BLaER1 treated with 17β-estradiol and CSF1 and Interleukin-3, amounts not matched to agents 10 nM and 100 nM (cell line): ENCODE results near the gene PRRT4.
A peak's percentile ranks its signal among the peaks of the same experiment; 100 is the strongest.

Experiments used
- H3K27ac ChIP-seq, 11 experiments: shearing (Covaris generic); formaldehyde crosslinking; 2 replicates each; pipeline ENCODE4 v1.8.1; 2022
- H3K27me3 ChIP-seq, 11 experiments: shearing (Covaris generic); formaldehyde crosslinking; 2 replicates each; pipeline ENCODE4 v1.8.1; 2022
- H3K36me3 ChIP-seq, 11 experiments: shearing (Covaris generic); formaldehyde crosslinking; 2 replicates each; pipeline ENCODE4 v1.8.1; 2022
- H3K4me1 ChIP-seq, 10 experiments: shearing (Covaris generic); formaldehyde crosslinking; 2 replicates each; pipeline ENCODE4 v1.8.1; 2022
- H3K4me2 ChIP-seq, 11 experiments: shearing (Covaris generic); formaldehyde crosslinking; 2 replicates each; pipeline ENCODE4 v1.8.1; 2022
- H3K4me3 ChIP-seq, 10 experiments: shearing (Covaris generic); formaldehyde crosslinking; 2 replicates each; pipeline ENCODE4 v1.8.1; 2022
- H3K9ac ChIP-seq, 11 experiments: shearing (Covaris generic); formaldehyde crosslinking; 2 replicates each; pipeline ENCODE4 v1.8.1; 2022
- H3K9me3 ChIP-seq, 11 experiments: shearing (Covaris generic); formaldehyde crosslinking; replicated peaks in 1 of 11; 2 replicates each; pipeline ENCODE4 v1.8.1; 2022
- H4K20me1 ChIP-seq, 11 experiments: shearing (Covaris generic); formaldehyde crosslinking; 2 replicates each; pipeline ENCODE4 v1.8.1; 2022
- Cebpa-rat ChIP-seq, 11 experiments: shearing (Covaris generic); IDR thresholded peaks; 2 replicates each; pipeline ENCODE4 v1.8.1; 2022

The PRRT4 gene

GRCh38 chr7:128335730-128336129 lies 25.8 kb downstream of the PRRT4 start:
- Histone ChIP-seq H3K27ac (no peak overlapping the region), H3K9ac (no peak overlapping the region), H3K9me3 (no peaks in the 10 kb centered on the region), H3K4me3 (no peak overlapping the region), H3K4me1 (peaks cover 0 to 4% (median 0%) of the 10 kb centered on the region in 10 experiments; a peak in 3 of 20 replicates), H3K36me3 (peaks cover 89 to 100% (median 100%) of the 10 kb centered on the region in 11 experiments), H4K20me1 (peaks cover 0 to 69% (median 24%) of the 10 kb centered on the region in 11 experiments; a peak in 16 of 22 replicates), H3K27me3 (no peaks in the 10 kb centered on the region), H3K4me2 (no peak overlapping the region)
- TF ChIP-seq Cebpa-rat (IDR thresholded peaks at IDR 0.05), result no peak

- Histone ChIP-seq H3K9me3 (no peaks in the 10 kb centered on the region), H3K4me3 (no peak overlapping the region), H3K4me1 (peaks cover 20 to 28% (median 26%) of the 10 kb centered on the region in 10 experiments; a peak in 19 of 20 replicates), H3K36me3 (peaks cover 93 to 100% (median 98%) of the 10 kb centered on the region in 11 experiments), H3K9ac (no peak overlapping the region), H3K4me2 (no peak overlapping the region), H3K27ac (no peak overlapping the region), H4K20me1 (peaks cover 0 to 57% (median 6%) of the 10 kb centered on the region in 11 experiments; a peak in 11 of 22 replicates), H3K27me3 (no peaks in the 10 kb centered on the region)
- TF ChIP-seq Cebpa-rat (IDR thresholded peaks at IDR 0.05), result no peak
These were observed 37.2 kb downstream of the PRRT4 start for GRCh38 chr7:128324368-128324680.

- H3K9me3 ChIP-seq, result no peaks in the 10 kb centered on the region
- no peak overlapping the region for H3K9ac ChIP-seq
- H3K27ac ChIP-seq, result no peak overlapping the region
- no peak overlapping the region for H3K4me3 ChIP-seq
- H3K4me2 ChIP-seq, result no peak overlapping the region
- no peaks in the 10 kb centered on the region for H3K27me3 ChIP-seq
- H4K20me1 ChIP-seq, result peaks cover 0 to 57% (median 6%) of the 10 kb centered on the region in 11 experiments; a peak in 11 of 22 replicates
- peaks cover 93 to 100% (median 98%) of the 10 kb centered on the region in 11 experiments for H3K36me3 ChIP-seq
- TF ChIP-seq Cebpa-rat (IDR thresholded peaks at IDR 0.05), result no peak
- peaks cover 20 to 34% (median 32%) of the 10 kb centered on the region in 10 experiments; a peak in 19 of 20 replicates for H3K4me1 ChIP-seq
These were observed 37.8 kb downstream of the PRRT4 start for GRCh38 chr7:128323459-128324367.

GRCh38 chr7:128323040-128323439 lies 38.5 kb downstream of the PRRT4 start:
- Histone ChIP-seq H3K4me3 (no peak overlapping the region), H3K4me2 (no peak overlapping the region), H3K27me3 (no peaks in the 10 kb centered on the region), H3K4me1 (peaks cover 20 to 38% (median 34%) of the 10 kb centered on the region in 10 experiments; a peak in 19 of 20 replicates), H3K9me3 (no peaks in the 10 kb centered on the region), H3K27ac (no peak overlapping the region), H3K36me3 (peaks cover 93 to 100% (median 98%) of the 10 kb centered on the region in 11 experiments), H4K20me1 (peaks cover 0 to 61% (median 6%) of the 10 kb centered on the region in 11 experiments; a peak in 11 of 22 replicates), H3K9ac (no peak overlapping the region)
- TF ChIP-seq Cebpa-rat (IDR thresholded peaks at IDR 0.05), result no peak

GRCh38 chr7:128322040-128322643 lies 39.3 kb downstream of the PRRT4 start:
- Histone ChIP-seq H3K27ac (peak overlapping the region in 3 of 11 experiments; percentile 37 to 62 (median 54); a peak in 3 of 22 replicates), H3K4me2 (peak overlapping the region in 5 of 11 experiments; percentile 49 to 65 (median 55); a peak in 3 of 22 replicates), H3K9me3 (no peaks in the 10 kb centered on the region), H3K4me1 (peaks cover 20 to 42% (median 34%) of the 10 kb centered on the region in 10 experiments; a peak in 19 of 20 replicates), H3K36me3 (peaks cover 93 to 100% (median 98%) of the 10 kb centered on the region in 11 experiments), H3K4me3 (no peak overlapping the region), H3K9ac (no peak overlapping the region), H3K27me3 (no peaks in the 10 kb centered on the region), H4K20me1 (peaks cover 0 to 65% (median 6%) of the 10 kb centered on the region in 11 experiments; a peak in 11 of 22 replicates)
- no peak for TF ChIP-seq Cebpa-rat (IDR thresholded peaks at IDR 0.05)

GRCh38 chr7:128321044-128321422 lies 40.5 kb downstream of the PRRT4 start:
- H3K27ac ChIP-seq, result peak overlapping the region in 8 of 11 experiments; percentile 4 to 62 (median 44); a peak in 16 of 22 replicates
- TF ChIP-seq Cebpa-rat (IDR thresholded peaks at IDR 0.05), result no peak
- peaks cover 20 to 42% (median 34%) of the 10 kb centered on the region in 10 experiments; a peak in 19 of 20 replicates for H3K4me1 ChIP-seq
- peak overlapping the region in 9 of 11 experiments; percentile 3 to 47 (median 8); a peak in 9 of 22 replicates for H3K9ac ChIP-seq
- H3K27me3 ChIP-seq, result no peaks in the 10 kb centered on the region
- H3K9me3 ChIP-seq, result no peaks in the 10 kb centered on the region
- H4K20me1 ChIP-seq, result peaks cover 0 to 54% (median 6%) of the 10 kb centered on the region in 11 experiments; a peak in 10 of 22 replicates
- H3K4me3 ChIP-seq, result no peak overlapping the region
- H3K36me3 ChIP-seq, result peaks cover 93 to 100% (median 98%) of the 10 kb centered on the region in 11 experiments
- H3K4me2 ChIP-seq, result peak overlapping the region; percentile 5 to 65 (median 51); a peak in 19 of 22 replicates

GRCh38 chr7:128318691-128319090 lies 42.8 kb downstream of the PRRT4 start:
- TF ChIP-seq Cebpa-rat (IDR thresholded peaks at IDR 0.05), result no peak
- Histone ChIP-seq H3K4me2 (peak overlapping the region in 5 of 11 experiments; percentile 0 to 55 (median 49); a peak in 6 of 22 replicates), H3K4me3 (no peak overlapping the region), H3K27me3 (no peaks in the 10 kb centered on the region), H3K4me1 (peaks cover 20 to 42% (median 34%) of the 10 kb centered on the region in 10 experiments; a peak in 19 of 20 replicates), H3K27ac (no peak overlapping the region), H3K9ac (no peak overlapping the region), H4K20me1 (peaks cover 0 to 50% (median 3%) of the 10 kb centered on the region in 11 experiments; a peak in 10 of 22 replicates), H3K36me3 (peaks cover 93 to 100% (median 98%) of the 10 kb centered on the region in 11 experiments), H3K9me3 (no peaks in the 10 kb centered on the region)

GRCh38 chr7:128311013-128311412 lies 50.5 kb downstream of the PRRT4 start:
- no peak overlapping the region for H3K27ac ChIP-seq
- peaks cover 0 to 3% (median 0%) of the 10 kb centered on the region in 10 experiments; a peak in 1 of 20 replicates for H3K4me1 ChIP-seq
- no peaks in the 10 kb centered on the region for H3K9me3 ChIP-seq
- no peak for TF ChIP-seq Cebpa-rat (IDR thresholded peaks at IDR 0.05)
- H3K9ac ChIP-seq, result no peak overlapping the region
- peaks cover 98 to 100% (median 100%) of the 10 kb centered on the region in 11 experiments for H3K36me3 ChIP-seq
- no peak overlapping the region for H3K4me3 ChIP-seq
- H4K20me1 ChIP-seq, result peaks cover 0 to 11% (median 0%) of the 10 kb centered on the region in 11 experiments; a peak in 3 of 22 replicates
- no peak overlapping the region for H3K4me2 ChIP-seq
- no peaks in the 10 kb centered on the region for H3K27me3 ChIP-seq
